GM20431 (cell line): ENCODE results near the gene QSOX2.

Experiments
- in situ Hi-C: fragments of 300-500 bp; cut with MseI, MboI; formaldehyde crosslinking; loops from one replicate; pipeline ENCODE4 v1.15.0; 2020; ENCODE audit warnings: low sequenced_read_pairs; ENCODE audit not compliant: unreplicated experiment

The QSOX2 gene

DNA sequence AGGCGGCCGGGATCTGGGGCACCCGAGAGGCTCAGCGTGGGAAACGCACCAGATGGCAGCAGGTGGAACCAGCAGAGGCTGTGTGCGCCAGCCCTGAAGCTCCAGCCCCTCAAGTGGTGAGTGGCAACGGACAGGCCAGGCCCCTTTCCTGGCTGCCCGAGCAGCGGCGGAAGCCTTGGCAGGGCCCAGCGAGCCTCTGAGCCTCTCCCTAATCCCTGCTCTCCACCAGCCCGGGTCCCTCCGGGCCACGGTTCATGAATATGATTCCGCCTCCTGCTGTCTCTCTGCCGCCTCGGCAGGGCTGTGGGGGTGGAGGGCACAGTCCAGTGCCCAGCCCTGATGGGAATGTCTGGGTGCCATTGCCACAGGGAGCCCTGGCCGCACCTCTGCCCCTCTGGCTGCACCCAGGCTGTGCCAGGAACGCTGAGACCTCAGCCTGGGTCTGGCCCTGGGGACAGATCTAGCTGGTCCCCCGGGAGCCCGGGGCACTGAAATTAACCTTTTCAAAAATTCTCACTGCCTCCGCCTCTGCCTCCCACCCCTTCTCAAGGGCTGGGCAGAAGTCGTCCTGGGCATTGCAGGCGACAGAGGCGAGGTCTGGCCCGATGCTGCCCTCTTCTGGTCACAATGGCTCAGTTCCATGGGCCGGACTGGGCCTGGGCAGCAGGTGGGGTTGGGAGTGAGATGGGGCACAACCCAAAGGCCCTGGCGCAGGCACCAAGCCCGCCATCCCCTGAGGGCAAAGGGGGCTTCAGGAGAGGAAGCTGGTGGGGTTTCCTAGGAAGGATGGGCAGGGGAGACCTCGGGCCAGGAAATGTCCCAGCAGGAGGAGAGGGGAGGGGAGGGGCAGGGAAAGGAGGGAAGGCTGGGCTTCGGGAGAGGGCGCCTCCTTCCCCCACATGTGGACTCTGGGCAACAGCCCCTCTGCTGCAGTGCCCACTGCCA, 38.0 kb upstream of the QSOX2 start:
- in situ Hi-C loops, result no loop called here

DNA sequence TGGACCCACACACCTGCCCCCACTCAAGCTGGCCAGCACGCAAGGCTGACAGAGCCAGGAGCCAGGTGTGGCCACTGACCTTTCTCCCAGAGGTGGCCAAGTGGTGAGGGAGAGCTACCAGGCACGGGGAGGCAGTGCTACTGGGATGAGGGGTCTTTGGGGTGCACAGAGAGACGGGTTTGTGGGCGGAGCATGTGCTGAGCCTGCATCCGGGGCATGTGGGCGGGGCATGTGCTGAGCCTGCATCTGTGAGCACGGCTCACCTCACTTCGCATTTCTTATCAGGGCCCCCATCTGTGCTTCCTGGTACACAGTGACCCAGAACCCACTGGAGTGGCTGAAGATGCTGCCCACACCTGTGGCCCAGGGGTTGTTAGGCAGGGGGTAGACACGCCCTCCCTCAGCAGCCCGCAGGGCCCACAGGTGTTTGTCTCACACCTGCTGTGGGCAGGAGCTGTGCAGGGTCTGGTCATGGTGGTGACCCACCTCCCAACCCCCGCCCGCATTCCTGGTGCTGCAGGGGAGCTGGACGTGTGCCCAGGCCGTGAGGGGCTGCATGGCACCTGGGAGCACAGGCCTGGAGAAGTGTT, 36.8 kb upstream of the QSOX2 start:
- in situ Hi-C loops, result no loop called here

DNA sequence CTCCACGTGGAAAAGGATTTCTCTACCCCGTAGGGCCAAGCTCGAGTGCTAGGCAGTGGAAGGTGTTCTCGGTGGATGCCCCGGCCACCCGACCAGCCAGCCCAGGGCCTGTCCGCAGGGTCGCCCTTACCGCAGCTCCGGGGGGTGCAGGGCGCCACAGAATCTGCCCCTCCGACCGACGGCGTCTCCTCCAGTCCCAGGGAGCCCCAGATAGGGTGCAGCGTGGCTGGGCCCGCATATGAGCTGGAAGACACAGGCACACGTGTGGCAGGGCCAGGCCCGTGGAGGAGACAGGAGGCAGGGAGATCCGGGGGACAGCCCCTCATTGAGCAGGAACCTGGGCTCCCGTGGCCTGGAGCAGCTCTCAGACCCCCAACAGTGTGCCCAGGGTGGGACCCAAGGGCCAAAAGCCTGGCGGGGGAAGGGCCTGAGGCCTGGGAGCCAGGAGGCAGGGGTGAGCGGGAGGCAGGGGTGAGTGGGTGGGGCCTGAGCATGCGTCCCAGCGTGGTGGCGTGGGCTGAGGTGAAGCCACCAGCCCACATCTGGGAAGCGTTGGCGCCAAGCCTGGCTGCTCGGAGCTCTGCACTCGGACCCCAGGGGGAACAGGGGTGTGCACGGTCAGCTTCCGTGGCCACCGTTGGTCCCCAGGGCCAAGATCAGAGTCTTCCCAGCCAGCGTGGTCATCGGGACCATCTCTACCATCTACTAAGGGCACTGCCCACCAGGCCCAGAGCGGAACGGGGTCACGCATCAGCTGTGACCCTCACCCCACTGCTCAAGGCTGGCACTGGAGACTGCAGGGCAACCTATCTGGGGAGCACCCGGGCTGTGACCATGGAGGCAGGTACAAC, 36.0 kb upstream of the QSOX2 start:
- in situ Hi-C loops, result no loop called here

DNA sequence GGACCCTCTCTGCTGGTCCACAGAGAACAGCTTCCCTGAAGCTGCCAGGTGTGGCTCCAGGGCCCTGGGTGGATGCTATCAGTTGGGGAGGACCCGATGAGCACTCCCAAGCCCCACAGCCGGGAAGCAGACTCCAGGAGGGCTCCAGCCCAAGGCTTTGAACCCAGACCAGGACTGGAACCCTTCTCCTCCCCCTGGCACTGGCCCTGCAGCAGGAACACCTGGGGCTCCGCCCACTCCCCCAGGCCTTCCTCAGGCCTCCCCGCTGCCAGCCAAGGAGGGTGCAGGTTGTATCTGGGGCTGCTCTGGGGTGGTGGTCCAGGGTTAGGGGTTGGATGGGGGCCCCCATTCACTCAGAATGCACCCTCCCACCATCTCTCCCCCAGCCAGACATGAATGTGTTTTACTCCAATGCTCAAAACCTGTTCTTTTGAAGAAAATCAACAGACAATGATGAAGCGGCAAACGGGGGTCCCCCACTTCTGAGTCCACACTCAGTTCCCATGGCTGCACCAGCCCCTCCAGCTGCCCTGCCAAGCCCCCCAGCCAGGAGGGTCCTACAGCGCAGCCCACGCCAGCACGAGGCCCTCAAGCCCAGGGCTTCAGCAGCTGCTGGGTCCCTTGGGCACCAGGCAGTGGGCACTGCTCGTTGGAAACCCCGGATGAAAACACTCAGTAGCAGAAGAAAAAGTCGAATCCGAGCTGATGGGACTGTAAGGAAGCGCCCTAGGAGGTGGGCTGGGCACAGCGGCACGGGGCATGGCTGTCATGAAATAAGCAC, 35.1 kb upstream of the QSOX2 start:
- in situ Hi-C loops, result no loop called here

DNA sequence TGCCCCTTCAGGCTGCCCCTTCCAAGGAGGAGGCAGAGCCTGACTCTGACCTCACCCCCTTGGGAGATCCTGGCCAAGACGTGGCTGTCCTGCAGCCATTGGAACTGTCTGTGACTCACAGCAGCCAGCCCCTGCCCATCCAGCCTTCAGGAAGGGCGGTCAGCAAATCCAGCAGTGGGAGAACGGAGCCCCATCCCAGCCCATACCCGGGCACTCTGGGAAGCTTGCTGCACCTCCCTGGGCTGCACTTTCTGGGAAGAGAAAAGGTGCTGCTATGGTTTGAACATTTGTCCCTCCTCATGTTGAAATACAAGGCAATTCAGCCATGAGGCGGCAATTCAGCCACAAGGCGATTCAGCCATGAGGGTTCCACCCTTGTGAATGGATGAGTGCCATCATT, 33.9 kb upstream of the QSOX2 start:
- in situ Hi-C loops, result loop anchor here (10.0 kb wide), 1 partner anchor 105 kb away; no protein-coding TSS in a partner anchor

DNA sequence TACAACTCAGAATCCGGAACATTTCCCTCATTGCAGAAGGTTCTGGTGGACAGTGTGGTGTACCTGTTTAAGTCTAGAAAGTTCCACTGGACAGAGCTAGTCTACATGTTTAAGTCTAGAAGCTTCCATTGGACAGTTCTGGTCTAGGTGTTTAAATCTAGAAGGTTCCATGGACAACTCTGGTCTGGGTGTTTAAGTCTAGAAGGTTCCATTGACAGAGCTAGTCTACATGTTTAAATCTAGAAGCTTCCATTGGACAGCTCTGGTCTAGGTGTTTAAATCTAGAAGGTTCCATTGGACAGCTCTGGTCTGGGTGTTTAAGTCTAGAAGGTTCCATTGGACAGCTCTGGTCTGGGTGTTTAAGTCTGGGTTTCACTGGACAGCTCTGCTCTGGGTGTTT, 33.3 kb upstream of the QSOX2 start:
- in situ Hi-C loops, result loop anchor here (10.0 kb wide), 1 partner anchor 104 kb away; no protein-coding TSS in a partner anchor

DNA sequence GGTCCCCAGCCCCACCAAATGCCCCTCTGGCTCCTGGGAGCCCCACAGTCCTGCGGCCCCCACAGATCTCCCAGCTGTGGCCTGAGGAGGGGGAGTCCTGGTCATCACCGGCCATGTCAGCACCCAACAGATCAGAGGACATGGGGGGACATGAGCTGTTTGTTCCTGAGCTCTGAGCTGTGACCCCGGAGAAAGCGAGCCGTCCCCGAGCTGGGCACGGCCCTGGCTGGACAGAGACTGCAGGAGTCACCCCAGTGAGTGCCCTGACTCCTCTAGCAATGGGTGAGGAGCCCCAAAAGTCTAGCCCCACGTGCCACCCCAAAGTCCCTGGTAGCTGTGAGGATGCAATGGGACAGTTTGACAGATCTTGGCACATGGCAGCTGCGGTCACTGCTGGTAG, 32.6 kb upstream of the QSOX2 start:
- in situ Hi-C loops, result loop anchor here (10.0 kb wide), 1 partner anchor 103 kb away; no protein-coding TSS in a partner anchor

DNA sequence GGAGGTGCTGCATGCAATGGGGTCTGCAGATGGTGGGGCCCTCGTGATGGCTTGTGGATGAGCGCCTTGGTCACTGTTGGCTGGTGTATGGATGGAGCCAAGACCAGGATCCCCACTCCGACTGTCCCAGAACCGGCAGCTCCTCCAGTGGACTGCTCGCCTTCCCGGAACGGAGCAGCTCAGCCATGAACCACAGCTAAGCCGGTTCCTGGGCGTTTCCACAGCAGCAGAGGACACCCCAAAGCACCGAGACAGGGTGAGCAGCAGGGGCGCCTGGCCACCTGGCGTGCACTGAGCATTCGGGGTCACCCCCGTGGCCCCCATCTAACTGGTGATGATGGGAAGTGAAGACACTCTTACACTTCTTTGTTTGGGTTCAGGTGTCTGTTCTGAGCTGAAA, 32.1 kb upstream of the QSOX2 start:
- in situ Hi-C loops, result loop anchor here (10.0 kb wide), 1 partner anchor 103 kb away; no protein-coding TSS in a partner anchor

DNA sequence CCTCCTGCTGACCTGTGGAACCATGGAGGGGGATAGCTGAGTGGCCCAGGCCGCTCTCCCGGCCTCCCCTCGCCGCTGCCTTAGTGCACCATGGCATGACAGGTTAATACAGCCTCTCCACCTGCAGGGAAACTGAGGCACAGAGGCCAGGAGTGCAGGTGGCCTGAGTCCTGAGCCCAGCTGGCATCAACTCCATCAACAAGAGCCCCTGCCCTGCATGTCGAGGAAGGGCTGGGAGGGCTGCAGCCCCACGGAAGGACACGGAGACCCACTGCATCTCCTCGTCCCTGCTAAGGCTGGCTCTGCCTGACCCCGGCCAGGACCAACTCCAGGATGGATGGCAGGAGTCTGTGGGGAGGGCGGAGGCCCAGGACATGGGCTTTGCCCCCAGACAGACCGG, 31.1 kb upstream of the QSOX2 start:
- in situ Hi-C loops, result loop anchor here (10.0 kb wide), 1 partner anchor 102 kb away; no protein-coding TSS in a partner anchor

DNA sequence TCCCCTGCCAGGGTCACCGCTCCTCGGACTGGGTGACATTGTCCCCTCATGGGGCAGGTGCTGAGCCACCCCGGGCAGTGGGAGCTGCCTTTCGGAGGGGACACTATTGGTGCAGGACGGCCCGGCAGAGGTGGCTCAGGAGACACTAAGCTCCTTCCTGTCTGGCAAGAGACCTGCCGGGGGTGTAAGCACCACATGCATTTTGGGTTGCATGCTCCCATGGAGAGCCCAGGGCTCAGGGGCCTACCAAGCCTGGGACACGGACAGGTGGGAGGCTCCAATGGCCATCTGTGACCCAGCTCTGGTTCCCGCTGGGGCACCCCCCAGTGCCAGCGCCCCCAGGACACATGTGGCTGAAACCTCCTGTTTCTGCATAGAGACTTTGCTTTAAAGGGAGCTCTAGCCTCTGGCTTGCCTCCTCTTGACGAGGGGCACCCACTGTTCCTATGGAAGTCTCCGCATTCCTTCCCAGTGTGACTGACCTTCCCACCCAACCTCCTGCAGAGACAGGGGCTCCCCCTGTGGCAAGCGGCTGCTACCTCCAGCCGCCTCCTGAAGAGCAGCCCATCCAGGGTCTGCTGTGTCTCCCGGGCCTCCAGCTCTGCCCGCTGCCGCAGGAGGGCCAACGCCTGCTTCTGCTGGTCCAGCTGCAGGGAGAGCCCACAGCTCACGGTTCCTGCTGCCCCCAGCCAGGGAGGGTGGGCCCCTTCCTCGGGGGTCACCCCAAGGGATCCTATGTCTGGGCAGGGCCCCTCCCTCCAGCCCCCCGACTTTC, 30.2 kb upstream of the QSOX2 start:
- in situ Hi-C loops, result loop anchor here (10.0 kb wide), 1 partner anchor 101 kb away; no protein-coding TSS in a partner anchor

DNA sequence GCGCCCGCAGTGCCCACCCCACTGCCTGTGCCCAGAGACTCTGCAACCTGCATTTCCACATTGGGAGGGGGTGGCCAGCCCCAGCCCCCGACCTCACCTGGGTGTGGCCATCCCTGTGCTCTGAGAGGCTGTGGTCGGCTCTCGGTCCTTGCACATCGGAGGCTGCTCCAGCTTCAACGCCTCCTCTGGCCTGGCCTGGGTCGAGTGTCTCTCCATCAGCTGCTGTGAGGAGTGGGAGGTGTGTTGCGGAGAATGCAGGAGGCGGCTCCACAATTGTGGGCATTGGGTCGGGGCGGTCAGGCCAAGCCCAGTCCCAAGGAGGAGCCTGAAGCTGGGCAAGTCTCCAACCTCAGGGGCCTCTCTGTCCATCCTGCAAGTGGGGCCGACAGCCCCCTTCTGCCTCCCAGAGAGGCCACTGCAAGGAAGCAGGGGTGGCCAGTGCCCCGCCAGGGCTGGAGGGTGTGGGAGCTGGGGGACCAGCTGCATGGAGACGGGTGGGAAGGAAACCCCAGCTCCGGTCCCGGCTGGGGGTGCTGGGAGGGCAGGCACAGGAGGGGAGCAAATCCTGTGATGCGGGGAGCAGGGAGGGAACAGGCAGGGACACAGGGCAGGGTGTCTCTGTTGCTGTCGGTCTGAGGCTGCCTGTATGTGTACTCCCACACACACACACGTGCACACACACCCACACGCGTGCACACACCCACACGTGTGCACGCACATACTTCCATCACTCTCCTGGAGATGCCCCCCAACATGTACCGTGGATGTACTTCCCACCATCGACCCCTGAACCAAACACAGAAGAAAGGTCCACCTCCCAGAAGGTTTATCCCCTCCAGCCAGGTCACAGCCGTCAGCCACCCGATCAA, 29.4 kb upstream of the QSOX2 start:
- in situ Hi-C loops, result loop anchor here (10.0 kb wide), 1 partner anchor 100 kb away; no protein-coding TSS in a partner anchor

DNA sequence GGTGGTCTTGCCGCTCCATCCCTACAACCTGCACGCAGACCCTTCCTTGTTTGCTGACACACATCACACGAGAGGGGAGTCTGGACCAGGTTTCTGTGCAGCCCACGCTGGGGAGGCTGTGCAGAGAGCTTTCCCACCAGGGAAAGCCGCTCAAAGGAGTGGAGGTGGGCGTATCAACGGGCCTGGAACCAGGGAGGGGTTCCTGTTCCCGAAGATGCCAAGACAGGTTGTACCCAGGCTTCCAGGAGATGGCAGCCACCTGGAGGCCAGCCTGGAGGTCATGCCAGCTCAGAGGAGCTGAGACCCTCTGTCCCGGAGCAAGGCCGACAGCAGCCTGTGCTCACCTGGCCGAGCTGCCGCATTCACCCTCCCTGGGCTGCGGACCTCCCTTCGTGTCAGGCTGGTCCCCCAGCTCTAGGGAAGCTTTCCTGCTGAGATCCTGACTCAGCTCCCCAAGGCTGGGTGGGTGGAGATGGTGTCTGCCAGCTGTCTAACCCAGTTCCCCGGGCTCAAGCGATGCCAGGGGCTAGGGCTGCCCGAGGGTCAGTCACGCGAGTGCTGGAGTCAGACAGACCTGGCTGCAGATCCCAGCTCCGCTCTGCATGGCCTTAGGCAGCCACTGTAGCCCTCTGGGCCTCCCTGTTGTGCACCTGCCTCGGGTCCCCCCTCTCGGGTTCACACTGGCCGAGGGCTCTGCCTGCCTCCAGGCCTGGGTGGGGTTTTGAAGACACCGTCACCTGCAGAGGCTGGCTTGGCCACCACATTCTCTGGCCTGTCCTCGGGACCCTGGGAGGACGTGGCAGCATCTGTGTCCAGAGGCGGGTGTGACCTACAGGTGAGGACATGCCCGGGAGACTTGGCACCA, 28.5 kb upstream of the QSOX2 start:
- in situ Hi-C loops, result loop anchor here (10.0 kb wide), 1 partner anchor 99 kb away; no protein-coding TSS in a partner anchor

DNA sequence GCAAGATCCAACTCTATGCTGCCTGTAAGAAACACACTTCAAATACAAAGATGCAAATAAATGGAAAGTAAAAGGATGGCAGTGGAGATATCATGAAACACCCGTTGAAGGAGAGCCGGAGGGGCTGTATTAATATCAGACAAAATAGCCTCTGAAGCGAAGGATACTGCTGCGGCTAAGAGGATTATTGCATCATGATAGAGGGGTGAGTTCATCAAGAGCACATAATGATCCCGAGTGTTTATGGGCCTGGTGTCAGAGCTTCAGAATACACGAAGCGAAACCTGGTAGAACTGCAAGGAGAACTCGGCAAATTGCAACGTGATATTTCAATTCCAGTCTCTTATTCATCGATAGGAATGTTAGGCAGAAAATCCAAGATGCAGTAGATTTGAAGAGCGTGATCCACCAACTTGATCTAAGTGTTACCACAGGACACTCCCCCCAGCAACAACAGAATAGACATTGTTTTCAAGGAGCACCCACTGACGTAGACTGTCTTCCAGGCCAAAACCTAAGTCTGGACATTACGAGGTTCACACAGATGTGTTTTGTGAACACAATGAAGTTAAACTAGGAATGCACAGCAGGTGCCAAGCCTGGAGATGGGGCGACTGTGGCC, 27.7 kb upstream of the QSOX2 start:
- in situ Hi-C loops, result loop anchor here (10.0 kb wide), 1 partner anchor 99 kb away; no protein-coding TSS in a partner anchor

DNA sequence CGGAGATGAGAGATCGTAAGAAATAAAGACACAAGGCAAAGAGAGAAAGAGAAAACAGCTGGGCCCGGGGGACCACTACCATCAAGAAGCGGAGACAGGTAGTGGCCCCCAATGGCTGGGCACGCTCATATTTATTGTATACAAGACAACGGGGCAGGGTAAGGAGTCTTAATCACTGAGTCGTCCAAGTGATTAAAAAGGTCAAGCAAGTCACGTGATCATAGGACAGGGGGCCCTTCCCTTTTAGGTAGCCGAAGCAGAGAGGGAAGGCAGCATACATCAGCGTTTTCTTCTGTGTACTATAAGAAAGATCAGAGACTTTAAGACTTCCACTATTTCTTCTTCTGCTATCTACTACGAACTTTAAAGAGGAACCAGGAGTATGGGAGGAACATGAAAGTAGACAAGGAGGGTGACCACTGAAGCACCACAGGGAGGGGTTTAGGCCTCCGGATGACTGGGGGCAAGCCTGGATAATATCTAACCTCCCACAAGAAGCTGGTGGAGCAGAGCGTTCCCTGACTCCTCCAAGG, 24.6 kb upstream of the QSOX2 start:
- in situ Hi-C loops, result loop anchor here (10.0 kb wide), 1 partner anchor 95 kb away; no protein-coding TSS in a partner anchor

DNA sequence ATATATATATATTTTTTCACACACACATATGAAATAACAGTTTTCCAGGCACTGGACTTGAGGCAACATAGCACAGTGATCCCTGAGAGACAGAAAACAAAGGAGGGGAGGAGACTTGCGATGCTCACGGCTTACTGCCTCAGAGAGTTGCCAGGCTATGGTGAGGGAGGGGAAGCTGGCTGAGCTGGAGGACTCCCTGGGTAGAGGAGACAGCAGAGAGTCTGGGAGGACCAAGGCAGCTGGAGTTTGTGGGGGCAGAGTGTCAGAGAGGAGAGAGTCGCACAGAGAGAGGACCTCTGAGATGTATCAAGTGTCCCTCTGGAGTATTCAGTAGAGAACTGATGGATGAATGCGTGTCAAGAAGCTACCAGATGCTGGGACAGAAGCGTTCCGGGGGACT, 23.1 kb upstream of the QSOX2 start:
- in situ Hi-C loops, result no loop called here

DNA sequence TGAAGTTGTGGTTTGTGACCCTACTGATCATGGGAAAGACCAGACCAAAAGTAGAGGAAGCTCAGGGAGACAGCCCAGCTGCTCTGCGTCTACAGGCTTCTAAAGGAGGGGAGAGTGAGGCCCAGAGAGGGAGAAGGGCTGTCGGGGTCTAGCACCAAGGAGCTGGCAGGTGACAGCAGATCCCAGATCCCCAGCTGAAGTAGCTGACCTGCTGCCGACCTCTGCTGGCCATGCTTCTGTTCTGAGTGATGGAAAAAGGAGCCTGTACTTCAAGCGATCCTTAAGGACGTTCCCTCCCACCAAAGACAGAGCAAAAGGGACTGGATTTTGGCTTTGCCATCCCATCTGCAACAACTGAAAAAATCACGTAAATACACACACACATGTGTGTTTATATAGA, 22.7 kb upstream of the QSOX2 start:
- in situ Hi-C loops, result no loop called here
